Omental fat pad (tissue), 4 donors: Measurements from ENCODE around the gene P2RX7. TPM values are rescaled to one million over a fixed set of nuclear protein-coding genes. Genes with fewer than 3 reads are reported as not detected.

Experiments used
- ATAC-seq: fragments of 150-250 bp; one replicate; pipeline ENCODE4 v1.9.1; 2016; ENCODE audit warnings: mild to moderate bottlenecking, moderate library complexity; ENCODE audit not compliant: low FRiP score
- DNase-seq: peaks from one replicate; pipeline ENCODE4 v3.0.0-alpha.2; 2019; ENCODE audit warnings: low spot score
- CTCF ChIP-seq, 3 donors: fragments of 450-650 bp; IDR thresholded peaks; one replicate each; pipeline ENCODE4 v1.5.1; 2016 to 2017; ENCODE audit warnings: antibody characterized with exemption in 3 of 3, mild to moderate bottlenecking in 3 of 3, moderate library complexity in 2 of 3
- total RNA-seq, 4 donors: library from RNA; depleted of rRNA; stranded (reverse); fragments of >200 nt; gene quantifications; one replicate each; pipeline ENCODE4 v1.1.0, GENCODE V29; 2016

The P2RX7 gene
- total RNA-seq, 4 donors from 2014 or later: 2.4 to 8.6 (median 5.6) TPM

DNA sequence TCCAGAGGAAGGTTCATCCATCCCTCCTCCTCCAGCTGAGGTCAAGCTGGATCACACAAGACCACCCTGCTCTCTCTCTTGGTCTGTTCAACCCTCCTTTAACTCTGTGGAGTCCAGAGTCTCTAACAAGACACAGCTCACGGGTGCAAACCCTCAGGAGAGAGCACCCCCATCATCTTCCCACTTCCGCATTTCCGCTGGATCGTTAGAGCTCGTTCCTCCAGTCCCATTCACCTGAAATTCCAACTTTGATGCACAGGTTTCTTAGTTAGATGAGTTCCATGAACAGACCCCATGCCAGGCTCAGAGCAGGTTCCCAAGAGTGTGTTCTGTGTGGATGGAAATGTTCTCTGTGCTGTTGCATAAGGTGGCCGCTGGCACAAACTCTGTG is 44.5 kb upstream of the P2RX7 start:
- no peak for ATAC-seq
- DNase-seq: no peak

DNA sequence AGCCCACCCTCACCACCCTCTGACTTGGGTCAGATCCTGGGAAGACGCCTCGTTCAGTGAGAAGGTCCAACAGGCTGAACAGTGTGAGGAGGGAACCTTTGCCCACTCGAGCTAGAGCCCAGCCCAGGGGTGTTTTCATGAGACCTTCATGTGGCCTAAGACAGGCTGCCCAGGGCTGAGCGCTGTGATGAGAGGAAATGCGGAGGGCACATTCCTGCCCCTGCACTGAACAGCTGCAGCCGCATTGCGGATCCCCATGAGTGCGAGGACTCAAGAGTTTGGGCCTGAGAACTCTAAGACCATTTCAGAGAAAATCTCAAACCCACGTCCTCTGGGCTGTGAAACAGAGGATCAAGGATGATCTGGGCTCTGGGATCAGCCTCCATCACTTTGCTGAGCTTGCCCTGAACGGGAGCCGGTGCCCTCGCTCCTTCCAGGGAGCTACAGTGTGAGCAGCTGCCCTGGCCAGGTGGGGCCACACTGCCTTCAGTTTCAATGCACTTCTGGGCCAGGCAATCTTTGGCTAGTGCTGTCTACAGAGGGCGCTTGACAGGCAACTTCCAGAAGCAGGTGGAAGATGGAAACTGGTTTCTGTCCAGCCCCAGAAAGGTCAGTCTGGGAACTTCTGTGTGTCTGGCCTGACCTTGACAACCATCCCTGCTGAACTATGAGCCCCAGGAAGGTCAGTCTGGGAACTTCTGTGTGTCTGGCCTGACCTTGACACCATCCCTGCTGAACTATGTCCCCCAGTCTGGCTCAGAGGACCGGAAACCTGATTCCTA is 43.5 kb upstream of the P2RX7 start:
- TF ChIP-seq CTCF (IDR thresholded peaks at IDR 0.05): no peak
- ATAC-seq (no peak), DNase-seq (no peak)

More for the DNA sequence above, 44.5 kb upstream of the P2RX7 start:
- no peak for TF ChIP-seq CTCF (IDR thresholded peaks at IDR 0.05)

- ATAC-seq (no peak), DNase-seq (no peak)
- no peak for TF ChIP-seq CTCF (IDR thresholded peaks at IDR 0.05)
These were observed 42.8 kb upstream of the P2RX7 start for GRCh38 chr12:121089813-121090430.

GRCh38 chr12:121090586-121091514 is 41.8 kb upstream of the P2RX7 start:
- DNase-seq (no peak), ATAC-seq (no peak)
- TF ChIP-seq CTCF (IDR thresholded peaks at IDR 0.05): no peak

- no peak for TF ChIP-seq CTCF (IDR thresholded peaks at IDR 0.05)
- DNase-seq: no peak
- ATAC-seq: no peak
These were observed 40.6 kb upstream of the P2RX7 start for GRCh38 chr12:121092034-121092433.

DNA sequence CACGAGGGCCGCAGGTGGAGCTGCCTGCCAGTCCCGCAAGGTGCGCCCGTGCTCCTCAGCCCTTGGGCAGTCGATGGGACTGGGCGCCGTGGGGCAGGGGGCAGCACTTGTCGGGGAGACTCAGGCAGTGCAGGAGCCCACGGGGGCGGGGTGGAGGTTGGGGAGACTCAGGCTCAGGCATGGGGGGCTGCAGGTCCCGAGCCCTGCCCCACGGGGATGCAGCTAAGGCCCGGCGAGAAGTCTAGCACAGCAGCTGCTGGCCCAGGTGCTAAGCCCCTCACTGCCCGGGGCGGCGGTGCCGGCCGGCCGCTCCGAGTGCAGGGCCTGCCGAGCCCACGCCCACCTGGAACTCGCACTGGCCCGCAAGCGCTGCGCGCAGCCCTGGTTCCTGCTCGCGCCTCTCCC is 39.2 kb upstream of the P2RX7 start:
- no peak for DNase-seq
- ATAC-seq: no peak
- TF ChIP-seq CTCF (IDR thresholded peaks at IDR 0.05): no peak
